ENCODE results near the gene ZNF385D.

GRCh38 chr3:21446945-21447475 is 304.0 kb downstream of the ZNF385D start:
- TF ChIP-seq CTCF (IDR thresholded peaks at IDR 0.05), result no peak
- no peak for TF ChIP-seq POLR2A (IDR thresholded peaks at IDR 0.05)
